Neural cell (in vitro differentiated cells): Measurements from ENCODE around the gene MED15. TPM values are rescaled to one million over a fixed set of nuclear protein-coding genes. Genes with fewer than 3 reads are reported as not detected.

Experiments
- H2AFZ ChIP-seq: fragments of 200-600, 300-800 bp; sonication (generic), shearing (Covaris generic); 2 replicates; pipeline ENCODE4 v1.6.0; 2014; ENCODE audit warnings: low read depth, mild to moderate bottlenecking, antibody characterized with exemption, low read length, moderate library complexity
- H3F3A ChIP-seq: fragments of 200-600 bp; shearing (Covaris generic); 2 replicates; pipeline ENCODE4 v1.6.1; 2016; ENCODE audit warnings: mild to moderate bottlenecking, moderate library complexity, mixed read lengths, antibody characterized with exemption, low read length; ENCODE audit not compliant: insufficient read depth, poor library complexity, severe bottlenecking
- H3K27ac ChIP-seq: fragments of 200-600, 300-800 bp; sonication (generic), shearing (Covaris generic); 2 replicates; pipeline ENCODE4 v1.5.1; 2014; ENCODE audit warnings: mild to moderate bottlenecking, low read length, moderate library complexity
- H3K27me3 ChIP-seq: fragments of 300-800, 200-600 bp; sonication (generic), shearing (Covaris generic); 2 replicates; pipeline ENCODE4 v1.6.0; 2014; ENCODE audit warnings: mild to moderate bottlenecking, low read depth, low read length, moderate library complexity; ENCODE audit not compliant: insufficient read depth
- H3K36me3 ChIP-seq: fragments of 300-800, 200-600 bp; sonication (generic), shearing (Covaris generic); 2 replicates; pipeline ENCODE4 v1.5.1; 2014; ENCODE audit warnings: mild to moderate bottlenecking, antibody characterized with exemption, low read length, moderate library complexity; ENCODE audit not compliant: insufficient read depth
- H3K4me2 ChIP-seq: fragments of 300-800, 200-600 bp; sonication (generic), shearing (Covaris generic); 2 replicates; pipeline ENCODE4 v1.6.0; 2014; ENCODE audit warnings: mild to moderate bottlenecking, low read length
- H3K4me3 ChIP-seq: fragments of 300-800, 200-600 bp; sonication (generic), shearing (Covaris generic); 2 replicates; pipeline ENCODE4 v1.5.1; 2014; ENCODE audit warnings: mild to moderate bottlenecking, low read length, moderate library complexity
- H3K79me2 ChIP-seq: fragments of 200-600 bp; shearing (Covaris generic); replicated peaks from 2 replicates; pipeline ENCODE4 v1.6.0; 2014; ENCODE audit warnings: mild to moderate bottlenecking, low read length, moderate library complexity; ENCODE audit not compliant: insufficient read depth
- H3K9ac ChIP-seq: fragments of 300-800, 200-600 bp; sonication (generic), shearing (Covaris generic); 2 replicates; pipeline ENCODE4 v1.6.1; 2016; ENCODE audit warnings: mild to moderate bottlenecking, low read length, mixed read lengths
- H3K9me2 ChIP-seq: fragments of 200-600 bp; shearing (Covaris generic); 2 replicates; pipeline ENCODE4 v1.6.1; 2016; ENCODE audit warnings: mild to moderate bottlenecking, low read length, mixed read lengths; ENCODE audit not compliant: insufficient read depth
- H3K9me3 ChIP-seq: fragments of 200-600, 300-800 bp; sonication (generic), shearing (Covaris generic); 2 replicates; pipeline ENCODE4 v1.6.1; 2016; ENCODE audit warnings: mild to moderate bottlenecking, mixed run types, low read length, moderate library complexity, mixed read lengths
- H4K20me1 ChIP-seq: fragments of 200-600 bp; shearing (Covaris generic); 2 replicates; pipeline ENCODE4 v1.6.1; 2016; ENCODE audit warnings: mild to moderate bottlenecking, mixed run types; ENCODE audit not compliant: insufficient read depth
- EP300 ChIP-seq: fragments of 450-650 bp; conservative IDR thresholded peaks from 2 replicates; pipeline ENCODE4 v1.6.1; 2014; ENCODE audit warnings: antibody characterized with exemption, mild to moderate bottlenecking, moderate library complexity; ENCODE audit not compliant: poor library complexity, severe bottlenecking
- EZH2 ChIP-seq: fragments of 200-600, 300-800 bp; shearing (Covaris generic), sonication (generic); IDR thresholded peaks from 2 replicates; pipeline ENCODE4 v1.6.1; 2014; ENCODE audit warnings: antibody characterized with exemption, low read length, borderline replicate concordance, mild to moderate bottlenecking; ENCODE audit not compliant: insufficient read depth, poor library complexity, severe bottlenecking
- MXI1 ChIP-seq: fragments of 450-650 bp; conservative IDR thresholded peaks from 2 replicates; pipeline ENCODE4 v1.6.1; 2014; ENCODE audit warnings: antibody characterized with exemption, mild to moderate bottlenecking; ENCODE audit not compliant: poor library complexity, severe bottlenecking
- POLR2AphosphoS5 ChIP-seq: IDR thresholded peaks from 2 replicates; pipeline ENCODE4 v1.6.1; 2012
- RAD21 ChIP-seq: fragments of 450-650 bp; conservative IDR thresholded peaks from 2 replicates; pipeline ENCODE4 v1.6.1; 2014; ENCODE audit warnings: antibody characterized with exemption, mild to moderate bottlenecking, moderate library complexity
- SMC3 ChIP-seq: fragments of 450-650 bp; conservative IDR thresholded peaks from 2 replicates; pipeline ENCODE4 v1.6.1; 2014; ENCODE audit warnings: antibody characterized with exemption, mild to moderate bottlenecking, moderate library complexity; ENCODE audit not compliant: poor library complexity
- TAF1 ChIP-seq: IDR thresholded peaks from 2 replicates; pipeline ENCODE4 v1.6.1; 2012; ENCODE audit warnings: low read depth
- polyA plus RNA-seq: library from polyadenylated mRNA; depleted of rRNA; stranded (reverse); fragments of >200 nt; gene quantifications from 2 replicates; pipeline ENCODE4 v1.2.3, GENCODE V29; 2014
- TF ChIP-seq, protein P1 (sequence below): IDR thresholded peaks from 2 replicates; pipeline ENCODE4 v1.6.1; 2012; ENCODE audit warnings: borderline replicate concordance
- TF ChIP-seq, protein P2 (sequence below): fragments of 450-650 bp; IDR thresholded peaks from 2 replicates; pipeline ENCODE4 v1.5.1; 2014; ENCODE audit warnings: antibody characterized with exemption, mild to moderate bottlenecking, moderate library complexity; ENCODE audit not compliant: poor library complexity, severe bottlenecking

Gene MED15
- polyA plus RNA-seq, 1 donor from 2014 or later, result 13.2 TPM

DNA sequence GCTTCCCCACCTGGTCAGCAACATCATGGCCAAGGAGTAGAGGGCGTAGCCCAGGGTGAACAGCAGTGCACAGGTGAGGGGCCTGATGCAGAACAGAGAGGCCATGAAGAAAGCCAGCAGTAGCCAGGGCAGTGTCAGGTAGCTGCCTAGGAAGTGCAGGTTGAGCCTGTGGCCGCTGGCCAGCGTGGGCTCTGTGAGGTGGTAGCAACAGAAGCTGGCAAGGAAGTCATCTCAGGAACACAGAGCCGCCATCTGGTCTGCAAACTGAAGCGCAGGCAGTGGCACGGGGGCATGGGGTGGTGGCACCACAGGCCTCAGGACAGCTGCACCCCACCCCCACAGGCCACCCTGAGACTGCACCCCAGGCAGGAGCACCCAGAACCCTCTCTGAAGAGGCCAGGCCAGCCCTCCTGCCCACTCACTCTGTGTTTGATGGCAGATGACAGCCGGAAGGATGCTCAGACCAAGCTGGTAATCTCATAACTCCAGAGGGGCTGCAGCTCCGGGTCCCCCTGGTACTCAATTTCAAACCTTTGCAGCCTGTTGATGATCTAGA, 95.3 kb downstream of the MED15 start:
- H3K9me2 ChIP-seq, result no peaks in the 10 kb centered on the region
- H3K27me3 ChIP-seq, result no peaks in the 10 kb centered on the region
- H3K9ac ChIP-seq, result no peak overlapping the region
- H3K4me3 ChIP-seq, result no peak overlapping the region
- TF ChIP-seq EZH2 (no peak), EP300 (no peak), POLR2AphosphoS5 (no peak), TAF1 (no peak), MXI1 (no peak), SMC3 (no peak), RAD21 (no peak)
- TF ChIP-seq, protein P1, sequence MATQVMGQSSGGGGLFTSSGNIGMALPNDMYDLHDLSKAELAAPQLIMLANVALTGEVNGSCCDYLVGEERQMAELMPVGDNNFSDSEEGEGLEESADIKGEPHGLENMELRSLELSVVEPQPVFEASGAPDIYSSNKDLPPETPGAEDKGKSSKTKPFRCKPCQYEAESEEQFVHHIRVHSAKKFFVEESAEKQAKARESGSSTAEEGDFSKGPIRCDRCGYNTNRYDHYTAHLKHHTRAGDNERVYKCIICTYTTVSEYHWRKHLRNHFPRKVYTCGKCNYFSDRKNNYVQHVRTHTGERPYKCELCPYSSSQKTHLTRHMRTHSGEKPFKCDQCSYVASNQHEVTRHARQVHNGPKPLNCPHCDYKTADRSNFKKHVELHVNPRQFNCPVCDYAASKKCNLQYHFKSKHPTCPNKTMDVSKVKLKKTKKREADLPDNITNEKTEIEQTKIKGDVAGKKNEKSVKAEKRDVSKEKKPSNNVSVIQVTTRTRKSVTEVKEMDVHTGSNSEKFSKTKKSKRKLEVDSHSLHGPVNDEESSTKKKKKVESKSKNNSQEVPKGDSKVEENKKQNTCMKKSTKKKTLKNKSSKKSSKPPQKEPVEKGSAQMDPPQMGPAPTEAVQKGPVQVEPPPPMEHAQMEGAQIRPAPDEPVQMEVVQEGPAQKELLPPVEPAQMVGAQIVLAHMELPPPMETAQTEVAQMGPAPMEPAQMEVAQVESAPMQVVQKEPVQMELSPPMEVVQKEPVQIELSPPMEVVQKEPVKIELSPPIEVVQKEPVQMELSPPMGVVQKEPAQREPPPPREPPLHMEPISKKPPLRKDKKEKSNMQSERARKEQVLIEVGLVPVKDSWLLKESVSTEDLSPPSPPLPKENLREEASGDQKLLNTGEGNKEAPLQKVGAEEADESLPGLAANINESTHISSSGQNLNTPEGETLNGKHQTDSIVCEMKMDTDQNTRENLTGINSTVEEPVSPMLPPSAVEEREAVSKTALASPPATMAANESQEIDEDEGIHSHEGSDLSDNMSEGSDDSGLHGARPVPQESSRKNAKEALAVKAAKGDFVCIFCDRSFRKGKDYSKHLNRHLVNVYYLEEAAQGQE, result no peak
- TF ChIP-seq, protein P2, sequence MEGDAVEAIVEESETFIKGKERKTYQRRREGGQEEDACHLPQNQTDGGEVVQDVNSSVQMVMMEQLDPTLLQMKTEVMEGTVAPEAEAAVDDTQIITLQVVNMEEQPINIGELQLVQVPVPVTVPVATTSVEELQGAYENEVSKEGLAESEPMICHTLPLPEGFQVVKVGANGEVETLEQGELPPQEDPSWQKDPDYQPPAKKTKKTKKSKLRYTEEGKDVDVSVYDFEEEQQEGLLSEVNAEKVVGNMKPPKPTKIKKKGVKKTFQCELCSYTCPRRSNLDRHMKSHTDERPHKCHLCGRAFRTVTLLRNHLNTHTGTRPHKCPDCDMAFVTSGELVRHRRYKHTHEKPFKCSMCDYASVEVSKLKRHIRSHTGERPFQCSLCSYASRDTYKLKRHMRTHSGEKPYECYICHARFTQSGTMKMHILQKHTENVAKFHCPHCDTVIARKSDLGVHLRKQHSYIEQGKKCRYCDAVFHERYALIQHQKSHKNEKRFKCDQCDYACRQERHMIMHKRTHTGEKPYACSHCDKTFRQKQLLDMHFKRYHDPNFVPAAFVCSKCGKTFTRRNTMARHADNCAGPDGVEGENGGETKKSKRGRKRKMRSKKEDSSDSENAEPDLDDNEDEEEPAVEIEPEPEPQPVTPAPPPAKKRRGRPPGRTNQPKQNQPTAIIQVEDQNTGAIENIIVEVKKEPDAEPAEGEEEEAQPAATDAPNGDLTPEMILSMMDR, result no peak
- H3K79me2 ChIP-seq, result no peaks in the 10 kb centered on the region
- H3K27ac ChIP-seq, result no peak overlapping the region
- no peak overlapping the region for H2AFZ ChIP-seq
- H3F3A ChIP-seq, result no peaks in the 10 kb centered on the region
- no peaks in the 10 kb centered on the region for H3K36me3 ChIP-seq
- H3K9me3 ChIP-seq, result no peaks in the 10 kb centered on the region
- no peak overlapping the region for H3K4me2 ChIP-seq
- no peaks in the 10 kb centered on the region for H4K20me1 ChIP-seq

GRCh38 chr22:20604092-20604747, 96.8 kb downstream of the MED15 start:
- no peaks in the 10 kb centered on the region for H3K27me3 ChIP-seq
- no peaks in the 10 kb centered on the region for H4K20me1 ChIP-seq
- no peak overlapping the region for H3K4me2 ChIP-seq
- H3F3A ChIP-seq, result no peaks in the 10 kb centered on the region
- H3K9ac ChIP-seq, result no peak overlapping the region
- TF ChIP-seq EP300, result no peak
- no peak for TF ChIP-seq SMC3
- TF ChIP-seq EZH2, result no peak
- TF ChIP-seq, protein P2, result no peak
- no peak for TF ChIP-seq RAD21
- TF ChIP-seq, protein P1, result no peak
- TF ChIP-seq TAF1, result no peak
- no peak for TF ChIP-seq POLR2AphosphoS5
- TF ChIP-seq MXI1, result no peak
- no peak overlapping the region for H2AFZ ChIP-seq
- no peaks in the 10 kb centered on the region for H3K9me3 ChIP-seq
- H3K9me2 ChIP-seq, result no peaks in the 10 kb centered on the region
- no peak overlapping the region for H3K27ac ChIP-seq
- no peak overlapping the region for H3K4me3 ChIP-seq
- no peaks in the 10 kb centered on the region for H3K79me2 ChIP-seq
- no peaks in the 10 kb centered on the region for H3K36me3 ChIP-seq
